ENCODE measurements around the gene CYP46A1.

CYP46A1 gene

DNA sequence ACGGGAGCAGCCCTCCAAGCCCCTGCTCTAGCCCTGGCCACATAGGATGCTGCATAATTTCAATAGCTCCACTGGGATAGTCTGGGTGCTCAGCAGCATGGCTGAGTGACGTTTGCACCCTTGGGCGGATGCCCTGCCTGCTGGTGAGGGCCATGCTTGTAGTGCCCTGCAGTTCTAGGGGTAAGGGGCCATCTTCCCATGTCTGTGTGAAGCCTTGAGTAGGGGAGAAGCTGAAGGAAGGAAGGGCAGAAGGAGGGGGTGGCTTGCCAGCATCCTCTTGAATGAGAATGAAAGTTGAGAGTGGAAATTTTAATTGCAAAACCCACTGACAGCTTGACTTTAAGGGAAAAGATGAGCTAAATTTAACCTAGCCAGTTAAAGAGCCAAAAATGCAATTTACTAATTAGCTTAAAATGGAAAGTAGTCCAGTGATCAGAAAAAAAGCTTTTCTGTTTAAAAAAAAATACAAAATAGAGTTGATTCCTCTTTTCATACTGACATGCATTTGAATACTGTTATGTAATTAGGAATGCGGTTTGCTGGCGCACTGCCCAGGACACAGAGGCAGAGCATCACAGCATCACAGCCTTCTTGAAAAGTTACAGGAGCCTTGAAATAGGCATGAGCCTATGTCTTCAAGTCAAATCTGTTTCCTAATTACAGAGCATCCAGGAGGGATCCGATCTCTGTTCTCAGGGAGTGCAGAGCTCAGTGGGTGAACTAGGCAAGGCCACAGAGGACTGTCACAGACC is 90.6 kb downstream of the CYP46A1 start:
- peak in 44 of 58 donors; percentile 16 to 84 (median 44) for DNase-seq

DNA sequence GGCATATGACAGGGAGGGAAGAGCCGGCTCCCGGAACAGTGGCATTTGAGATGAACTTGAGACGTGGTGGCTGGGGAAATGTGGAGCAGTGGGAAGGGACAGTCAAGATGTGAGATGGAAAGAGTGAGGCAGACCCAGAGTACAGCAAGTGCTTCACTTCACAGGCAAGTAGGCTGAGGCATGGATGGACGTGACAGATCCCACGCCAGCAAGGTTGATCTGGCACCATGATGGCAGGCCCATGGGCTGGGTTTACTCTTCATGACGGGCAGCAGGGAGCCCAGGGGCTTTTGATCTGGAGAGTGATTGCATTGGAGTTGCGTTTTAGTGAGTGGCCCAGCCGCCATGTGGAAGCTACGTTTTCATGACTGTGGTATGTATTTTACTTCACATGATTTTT is 91.3 kb downstream of the CYP46A1 start:
- DNase-seq: no peak

Measured in anterior cingulate cortex (tissue), 58 donors.